GM23338 (cell line): ENCODE results near the gene WDHD1. TPM values are rescaled to one million over a fixed set of nuclear protein-coding genes. Genes with fewer than 3 reads are reported as not detected.

Experiments
- CREB1 ChIP-seq: fragments of 250-450 bp; sonication (Bioruptor Pico); IDR thresholded peaks from 2 replicates; pipeline ENCODE4 v1.5.0; 2020; ENCODE audit warnings: low read depth, mild to moderate bottlenecking, moderate library complexity
- CTCF ChIP-seq, 2 experiments: fragments of 200-600 bp in 1 of 2; sonication (generic) in 1 of 2; conservative IDR thresholded peaks; 2 replicates each; pipeline versions ENCODE4 v1.5.1 to v1.6.1; 2016 to 2017; ENCODE audit warnings: antibody characterized with exemption in 2 of 2, low read depth in 2 of 2, mild to moderate bottlenecking in 2 of 2, moderate library complexity in 1 of 2
- EZH2 ChIP-seq: fragments of 200-600 bp; sonication (generic); IDR thresholded peaks from one replicate; pipeline ENCODE4 v1.8.0; 2017; ENCODE audit warnings: antibody characterized with exemption, mild to moderate bottlenecking, low read depth; ENCODE audit not compliant: unreplicated experiment
- EZH2phosphoT487 ChIP-seq: fragments of 200-600 bp; sonication (generic); IDR thresholded peaks from one replicate; pipeline ENCODE4 v1.8.1; 2018; ENCODE audit warnings: antibody characterized with exemption; ENCODE audit not compliant: unreplicated experiment
- JUNB ChIP-seq: IDR thresholded peaks from one replicate; pipeline ENCODE4 v1.6.1; 2016; ENCODE audit warnings: antibody characterized with exemption; ENCODE audit not compliant: unreplicated experiment
- POLR2AphosphoS5 ChIP-seq: IDR thresholded peaks from 2 replicates; pipeline ENCODE4 v1.6.1; 2016; ENCODE audit warnings: antibody characterized with exemption, low read depth
- STAT1 ChIP-seq: IDR thresholded peaks from one replicate; pipeline ENCODE4 v1.6.1; 2016; ENCODE audit warnings: antibody characterized with exemption; ENCODE audit not compliant: unreplicated experiment
- ZNF114 ChIP-seq: fragments of 250-450 bp; sonication (Bioruptor Pico); IDR thresholded peaks from 2 replicates; pipeline ENCODE4 v1.5.0; 2020; ENCODE audit warnings: mild to moderate bottlenecking, moderate library complexity
- ZNF331 ChIP-seq: fragments of 250-450 bp; sonication (Bioruptor Pico); IDR thresholded peaks from 2 replicates; pipeline ENCODE4 v1.5.0; 2020; ENCODE audit warnings: low read depth, mild to moderate bottlenecking, moderate library complexity
- polyA plus RNA-seq: library from polyadenylated mRNA; unstranded; fragments of >200 nt; fragmentation: Nextera tagmentation; extraction: Ambion mirVana; gene quantifications from 2 replicates; pipeline ENCODE4 v1.2.1, GENCODE V29; 2016
- total RNA-seq: library from RNA; depleted of rRNA; stranded (reverse); fragments of >200 nt; shearing (Covaris generic); gene quantifications from 2 replicates; pipeline ENCODE4 v1.2.3, GENCODE V29; 2014
- TF ChIP-seq, protein P1 (sequence below): fragments of 250-450 bp; sonication (Bioruptor Pico); IDR thresholded peaks from 2 replicates; pipeline ENCODE4 v1.5.0; 2020; ENCODE audit warnings: mild to moderate bottlenecking, moderate library complexity
- TF ChIP-seq, protein P2 (sequence below): IDR thresholded peaks from 2 replicates; pipeline ENCODE4 v1.6.1; 2016; ENCODE audit warnings: antibody characterized with exemption

WDHD1 gene
- total and polyA plus RNA-seq, 2 experiments from 2014 or later: 48.8 to 65.4 TPM

DNA sequence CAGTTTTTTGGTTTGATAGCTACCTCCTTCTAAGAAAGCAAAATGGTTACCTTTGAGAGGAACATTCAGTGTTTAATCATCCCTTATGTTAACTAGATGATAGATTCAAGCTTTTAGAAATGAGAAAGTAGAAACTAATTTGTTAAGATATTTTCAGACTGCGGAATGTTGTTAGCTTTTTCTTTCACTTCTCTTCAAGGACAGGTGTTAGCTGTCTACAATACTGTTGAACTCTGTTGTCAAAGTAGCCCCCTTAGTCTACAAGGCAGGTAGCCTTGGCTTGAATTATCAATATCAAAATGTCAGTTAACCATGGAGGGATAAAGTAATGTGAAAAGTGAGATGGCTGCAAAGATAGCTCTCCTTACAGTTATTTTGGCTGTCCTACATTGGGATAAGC lies 39.3 kb upstream of the WDHD1 start (continued):
- TF ChIP-seq, protein P1, sequence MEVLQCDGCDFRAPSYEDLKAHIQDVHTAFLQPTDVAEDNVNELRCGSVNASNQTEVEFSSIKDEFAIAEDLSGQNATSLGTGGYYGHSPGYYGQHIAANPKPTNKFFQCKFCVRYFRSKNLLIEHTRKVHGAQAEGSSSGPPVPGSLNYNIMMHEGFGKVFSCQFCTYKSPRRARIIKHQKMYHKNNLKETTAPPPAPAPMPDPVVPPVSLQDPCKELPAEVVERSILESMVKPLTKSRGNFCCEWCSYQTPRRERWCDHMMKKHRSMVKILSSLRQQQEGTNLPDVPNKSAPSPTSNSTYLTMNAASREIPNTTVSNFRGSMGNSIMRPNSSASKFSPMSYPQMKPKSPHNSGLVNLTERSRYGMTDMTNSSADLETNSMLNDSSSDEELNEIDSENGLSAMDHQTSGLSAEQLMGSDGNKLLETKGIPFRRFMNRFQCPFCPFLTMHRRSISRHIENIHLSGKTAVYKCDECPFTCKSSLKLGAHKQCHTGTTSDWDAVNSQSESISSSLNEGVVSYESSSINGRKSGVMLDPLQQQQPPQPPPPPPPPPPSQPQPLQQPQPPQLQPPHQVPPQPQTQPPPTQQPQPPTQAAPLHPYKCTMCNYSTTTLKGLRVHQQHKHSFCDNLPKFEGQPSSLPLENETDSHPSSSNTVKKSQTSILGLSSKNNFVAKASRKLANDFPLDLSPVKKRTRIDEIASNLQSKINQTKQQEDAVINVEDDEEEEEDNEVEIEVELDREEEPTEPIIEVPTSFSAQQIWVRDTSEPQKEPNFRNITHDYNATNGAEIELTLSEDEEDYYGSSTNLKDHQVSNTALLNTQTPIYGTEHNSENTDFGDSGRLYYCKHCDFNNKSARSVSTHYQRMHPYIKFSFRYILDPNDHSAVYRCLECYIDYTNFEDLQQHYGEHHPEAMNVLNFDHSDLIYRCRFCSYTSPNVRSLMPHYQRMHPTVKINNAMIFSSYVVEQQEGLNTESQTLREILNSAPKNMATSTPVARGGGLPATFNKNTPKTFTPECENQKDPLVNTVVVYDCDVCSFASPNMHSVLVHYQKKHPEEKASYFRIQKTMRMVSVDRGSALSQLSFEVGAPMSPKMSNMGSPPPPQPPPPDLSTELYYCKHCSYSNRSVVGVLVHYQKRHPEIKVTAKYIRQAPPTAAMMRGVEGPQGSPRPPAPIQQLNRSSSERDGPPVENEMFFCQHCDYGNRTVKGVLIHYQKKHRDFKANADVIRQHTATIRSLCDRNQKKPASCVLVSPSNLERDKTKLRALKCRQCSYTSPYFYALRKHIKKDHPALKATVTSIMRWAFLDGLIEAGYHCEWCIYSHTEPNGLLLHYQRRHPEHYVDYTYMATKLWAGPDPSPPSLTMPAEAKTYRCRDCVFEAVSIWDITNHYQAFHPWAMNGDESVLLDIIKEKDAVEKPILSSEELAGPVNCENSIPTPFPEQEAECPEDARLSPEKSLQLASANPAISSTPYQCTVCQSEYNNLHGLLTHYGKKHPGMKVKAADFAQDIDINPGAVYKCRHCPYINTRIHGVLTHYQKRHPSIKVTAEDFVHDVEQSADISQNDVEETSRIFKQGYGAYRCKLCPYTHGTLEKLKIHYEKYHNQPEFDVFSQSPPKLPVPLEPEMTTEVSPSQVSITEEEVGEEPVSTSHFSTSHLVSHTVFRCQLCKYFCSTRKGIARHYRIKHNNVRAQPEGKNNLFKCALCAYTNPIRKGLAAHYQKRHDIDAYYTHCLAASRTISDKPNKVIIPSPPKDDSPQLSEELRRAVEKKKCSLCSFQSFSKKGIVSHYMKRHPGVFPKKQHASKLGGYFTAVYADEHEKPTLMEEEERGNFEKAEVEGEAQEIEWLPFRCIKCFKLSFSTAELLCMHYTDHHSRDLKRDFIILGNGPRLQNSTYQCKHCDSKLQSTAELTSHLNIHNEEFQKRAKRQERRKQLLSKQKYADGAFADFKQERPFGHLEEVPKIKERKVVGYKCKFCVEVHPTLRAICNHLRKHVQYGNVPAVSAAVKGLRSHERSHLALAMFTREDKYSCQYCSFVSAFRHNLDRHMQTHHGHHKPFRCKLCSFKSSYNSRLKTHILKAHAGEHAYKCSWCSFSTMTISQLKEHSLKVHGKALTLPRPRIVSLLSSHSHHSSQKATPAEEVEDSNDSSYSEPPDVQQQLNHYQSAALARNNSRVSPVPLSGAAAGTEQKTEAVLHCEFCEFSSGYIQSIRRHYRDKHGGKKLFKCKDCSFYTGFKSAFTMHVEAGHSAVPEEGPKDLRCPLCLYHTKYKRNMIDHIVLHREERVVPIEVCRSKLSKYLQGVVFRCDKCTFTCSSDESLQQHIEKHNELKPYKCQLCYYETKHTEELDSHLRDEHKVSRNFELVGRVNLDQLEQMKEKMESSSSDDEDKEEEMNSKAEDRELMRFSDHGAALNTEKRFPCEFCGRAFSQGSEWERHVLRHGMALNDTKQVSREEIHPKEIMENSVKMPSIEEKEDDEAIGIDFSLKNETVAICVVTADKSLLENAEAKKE (CRISPR knock-in tag): no peak
- TF ChIP-seq STAT1: no peak
- TF ChIP-seq JUNB: no peak
- TF ChIP-seq EZH2phosphoT487: no peak
- no peak for TF ChIP-seq ZNF114
- TF ChIP-seq EZH2: no peak
- TF ChIP-seq POLR2AphosphoS5: no peak
- TF ChIP-seq ZNF331: no peak
- TF ChIP-seq, protein P2, sequence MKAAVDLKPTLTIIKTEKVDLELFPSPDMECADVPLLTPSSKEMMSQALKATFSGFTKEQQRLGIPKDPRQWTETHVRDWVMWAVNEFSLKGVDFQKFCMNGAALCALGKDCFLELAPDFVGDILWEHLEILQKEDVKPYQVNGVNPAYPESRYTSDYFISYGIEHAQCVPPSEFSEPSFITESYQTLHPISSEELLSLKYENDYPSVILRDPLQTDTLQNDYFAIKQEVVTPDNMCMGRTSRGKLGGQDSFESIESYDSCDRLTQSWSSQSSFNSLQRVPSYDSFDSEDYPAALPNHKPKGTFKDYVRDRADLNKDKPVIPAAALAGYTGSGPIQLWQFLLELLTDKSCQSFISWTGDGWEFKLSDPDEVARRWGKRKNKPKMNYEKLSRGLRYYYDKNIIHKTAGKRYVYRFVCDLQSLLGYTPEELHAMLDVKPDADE: no peak
- no peak for TF ChIP-seq CREB1 (CRISPR knock-in tag)
- no peak for TF ChIP-seq CTCF (conservative IDR thresholded peaks at IDR 0.05; ENCODE audit: low read depth in 2 of 2)
